B cell (primary cell): Measurements from ENCODE around the gene CWC27. TPM values are rescaled to one million over a fixed set of nuclear protein-coding genes. Genes with fewer than 3 reads are reported as not detected.

Experiments used
- ATAC-seq: fragments of 200-7000 bp; cut with Tn5 transposase; one replicate; pipeline ENCODE4 v1.10.0; 2021; ENCODE audit warnings: low read depth, mild to moderate bottlenecking, moderate number of reproducible peaks, moderate library complexity
- CTCF ChIA-PET: fragments of 350-600 bp; sonication (Branson Sonifier 250); formaldehyde crosslinking; loops from one replicate; lab custom pipeline; 2021; ENCODE audit warnings: antibody characterized with exemption, inconsistent platforms; lab: Charles Lee
- POLR2A ChIA-PET: fragments of 350-600 bp; sonication (Branson Sonifier 250); formaldehyde crosslinking; loops from one replicate; lab custom pipeline; 2021; ENCODE audit warnings: antibody characterized with exemption; lab: Charles Lee
- DNase-seq: peaks from one replicate; pipeline ENCODE4 v3.0.0; 2013
- H2AFZ ChIP-seq: 2 replicates; pipeline ENCODE4 v1.6.1; 2012; ENCODE audit warnings: mild to moderate bottlenecking, low read depth, low read length; ENCODE audit not compliant: insufficient read depth, poor library complexity, severe bottlenecking
- H3K27ac ChIP-seq, 2 donors: 1 replicate in 1 of 2; 2 replicates in 1 of 2; pipeline ENCODE4 v1.5.1; 2012 to 2013; ENCODE audit warnings: low read length in 2 of 2, mild to moderate bottlenecking in 2 of 2, moderate library complexity in 1 of 2
- H3K27me3 ChIP-seq, 4 experiments: fragments of 200-600 bp in 1 of 4; sonication (generic) in 1 of 4; replicated peaks in 1 of 4; 1 replicate in 2 of 4; 2 replicates in 2 of 4; pipeline versions ENCODE4 v1.6.1 to v1.7.0; 2013 to 2016; ENCODE audit warnings: low read length in 3 of 4, mild to moderate bottlenecking in 2 of 4, mixed read lengths in 1 of 4, moderate library complexity in 1 of 4; ENCODE audit not compliant: insufficient read depth in 4 of 4, control insufficient read depth in 3 of 4; ENCODE audit errors: control extremely low read depth in 1 of 4
- H3K36me3 ChIP-seq, 2 experiments: replicated peaks in 1 of 2; 1 replicate in 1 of 2; 2 replicates in 1 of 2; pipeline versions ENCODE4 v1.6.1 to v1.7.1; 2013; ENCODE audit warnings: low read length in 1 of 2; ENCODE audit not compliant: insufficient read depth in 2 of 2, control insufficient read depth in 1 of 2; ENCODE audit errors: control extremely low read depth in 1 of 2, extremely low read depth in 1 of 2
- H3K4me1 ChIP-seq, 2 donors: fragments of 200-600 bp in 1 of 2; sonication (generic) in 1 of 2; 1 replicate in 1 of 2; 2 replicates in 1 of 2; pipeline versions ENCODE4 v1.5.1 to v1.6.1; 2013 to 2017; ENCODE audit warnings: low read length in 2 of 2; ENCODE audit not compliant: control insufficient read depth in 2 of 2, insufficient read depth in 2 of 2
- H3K4me2 ChIP-seq: replicated peaks from 2 replicates; pipeline ENCODE3; 2012; ENCODE audit warnings: mild to moderate bottlenecking, low read depth, low read length; ENCODE audit not compliant: poor library complexity, severe bottlenecking
- H3K4me3 ChIP-seq, 5 experiments: fragments of 200-600 bp in 1 of 5; sonication (generic) in 1 of 5; 1 replicate in 3 of 5; 2 replicates in 2 of 5; pipeline versions ENCODE4 v1.5.1 to v1.7.0; 2011 to 2016; ENCODE audit warnings: low read length in 4 of 5, mild to moderate bottlenecking in 4 of 5, low read depth in 2 of 5, control low read depth in 1 of 5, moderate library complexity in 1 of 5; ENCODE audit not compliant: insufficient read depth in 1 of 5; ENCODE audit errors: control extremely low read depth in 1 of 5, extremely low read depth in 1 of 5
- H3K79me2 ChIP-seq: fragments of 200-600 bp; sonication (generic); one replicate; pipeline ENCODE4 v1.6.0; 2016; ENCODE audit warnings: low read length; ENCODE audit not compliant: control insufficient read depth, insufficient read depth
- H3K9ac ChIP-seq: fragments of 200-600 bp; sonication (generic); 2 replicates; pipeline ENCODE4 v1.6.1; 2017; ENCODE audit warnings: mild to moderate bottlenecking, low read length, moderate library complexity
- H3K9me3 ChIP-seq, 3 donors: one replicate each; pipeline versions ENCODE4 v1.6.1 to v1.7.1; 2013; ENCODE audit warnings: low read length in 2 of 3; ENCODE audit not compliant: control insufficient read depth in 2 of 3, insufficient read depth in 1 of 3; ENCODE audit errors: control extremely low read depth in 1 of 3
- H4K20me1 ChIP-seq: 2 replicates; pipeline ENCODE4 v1.6.0; 2012; ENCODE audit warnings: mild to moderate bottlenecking, low read length; ENCODE audit not compliant: insufficient read depth, control insufficient read depth, poor library complexity, severe bottlenecking
- H3K27ac Mint-ChIP-seq: one replicate; pipeline ENCODE4 v1.8.0; 2021; ENCODE audit warnings: mixed read lengths
- H3K27me3 Mint-ChIP-seq: one replicate; pipeline ENCODE4 v1.8.0; 2021; ENCODE audit warnings: mixed read lengths
- H3K4me1 Mint-ChIP-seq: one replicate; pipeline ENCODE4 v1.8.0; 2021; ENCODE audit warnings: mixed read lengths
- H3K4me3 Mint-ChIP-seq: one replicate; pipeline ENCODE4 v1.8.0; 2021; ENCODE audit warnings: mixed read lengths
- H3K9me3 Mint-ChIP-seq: one replicate; pipeline ENCODE4 v1.8.0; 2022; ENCODE audit warnings: mixed read lengths; ENCODE audit not compliant: insufficient read depth
- EZH2 ChIP-seq: IDR thresholded peaks from 2 replicates; pipeline ENCODE4 v1.6.1; 2012; ENCODE audit warnings: borderline replicate concordance, low read depth, mild to moderate bottlenecking, moderate library complexity, low read length; ENCODE audit not compliant: insufficient read depth, poor library complexity, severe bottlenecking
- WGBS: methylation state at CpG from one replicate; pipeline ENCODE4 v1.1.5; 2013; ENCODE audit warnings: missing lambda C conversion rate; ENCODE audit not compliant: insufficient coverage; 5-methylcytosine and 5-hydroxymethylcytosine counted together
- intact Hi-C: fragments of 100-400 bp; cut with micrococcal nuclease; formaldehyde crosslinking; loops from one replicate; pipeline ENCODE4 v1.10.0; 2022
- polyA plus RNA-seq: library from polyadenylated mRNA; depleted of rRNA; stranded (reverse); fragments of >200 nt; gene quantifications from 2 replicates; pipeline ENCODE4 v1.2.3, GENCODE V29; 2012
- total RNA-seq, 2 donors: library from RNA; stranded (reverse); fragments of 120-200 nt in 1 of 2; gene quantifications; 1 replicate in 1 of 2; 2 replicates in 1 of 2; pipeline versions ENCODE4 v1.2.3 to v1.2.4, GENCODE V29; 2013 to 2022
- TF ChIP-seq, protein P1 (sequence below): fragments of 200-600 bp; IDR thresholded peaks from one replicate; pipeline ENCODE4 v1.8.0; 2022; ENCODE audit warnings: antibody characterized with exemption, mild to moderate bottlenecking

The CWC27 gene
- total and polyA plus RNA-seq, 2 donors (not counting 1 experiment from before 2014, with no cell fraction given): 6.6 to 30.5 TPM

DNA sequence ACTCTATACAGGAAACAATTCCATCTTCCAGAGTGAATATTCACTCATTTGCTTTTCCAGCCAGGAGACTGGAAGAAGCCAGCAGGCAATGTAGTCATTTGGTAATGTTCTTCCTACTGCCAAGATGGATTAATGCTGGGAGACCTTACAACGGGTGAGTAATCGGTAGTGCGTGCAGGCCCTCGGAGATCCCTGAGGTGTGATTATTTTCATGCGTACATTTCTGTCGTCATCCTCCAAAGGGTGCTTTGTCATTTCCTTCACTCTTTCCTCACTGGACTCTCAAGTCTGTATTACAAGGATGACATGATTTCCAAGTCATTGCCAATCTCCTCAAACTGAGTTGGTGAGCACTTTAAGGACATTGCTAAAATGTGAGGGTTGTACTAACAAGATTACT is 263.5 kb downstream of the CWC27 start:
- Histone ChIP-seq H3K79me2 (no peaks in the 10 kb centered on the region), H3K9ac (no peak overlapping the region), H3K36me3 (no peaks in the 10 kb centered on the region), H3K27ac (no peak overlapping the region), H2AFZ (no peak overlapping the region), H3K27me3 (no peaks in the 10 kb centered on the region), H3K4me1 (peaks cover 25% of the 10 kb centered on the region in 2 donors), H3K4me3 (no peak overlapping the region), H4K20me1 (no peaks in the 10 kb centered on the region), H3K9me3 (no peaks in the 10 kb centered on the region), H3K4me2 (no peak overlapping the region)
- ATAC-seq: no peak
- DNase-seq: no peak
- TF ChIP-seq, protein P1, sequence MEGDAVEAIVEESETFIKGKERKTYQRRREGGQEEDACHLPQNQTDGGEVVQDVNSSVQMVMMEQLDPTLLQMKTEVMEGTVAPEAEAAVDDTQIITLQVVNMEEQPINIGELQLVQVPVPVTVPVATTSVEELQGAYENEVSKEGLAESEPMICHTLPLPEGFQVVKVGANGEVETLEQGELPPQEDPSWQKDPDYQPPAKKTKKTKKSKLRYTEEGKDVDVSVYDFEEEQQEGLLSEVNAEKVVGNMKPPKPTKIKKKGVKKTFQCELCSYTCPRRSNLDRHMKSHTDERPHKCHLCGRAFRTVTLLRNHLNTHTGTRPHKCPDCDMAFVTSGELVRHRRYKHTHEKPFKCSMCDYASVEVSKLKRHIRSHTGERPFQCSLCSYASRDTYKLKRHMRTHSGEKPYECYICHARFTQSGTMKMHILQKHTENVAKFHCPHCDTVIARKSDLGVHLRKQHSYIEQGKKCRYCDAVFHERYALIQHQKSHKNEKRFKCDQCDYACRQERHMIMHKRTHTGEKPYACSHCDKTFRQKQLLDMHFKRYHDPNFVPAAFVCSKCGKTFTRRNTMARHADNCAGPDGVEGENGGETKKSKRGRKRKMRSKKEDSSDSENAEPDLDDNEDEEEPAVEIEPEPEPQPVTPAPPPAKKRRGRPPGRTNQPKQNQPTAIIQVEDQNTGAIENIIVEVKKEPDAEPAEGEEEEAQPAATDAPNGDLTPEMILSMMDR: no peak
- no peak for TF ChIP-seq EZH2
- H3K9me3 Mint-ChIP-seq: no peaks in the 10 kb centered on the region
- intact Hi-C loops: loop anchor here (10.0 kb wide), 2 partner anchors 267 to 533 kb away; partner anchors contain the start of genes CENPK, CWC27, PPWD1 and SREK1IP1
- no peaks in the 10 kb centered on the region for H3K27me3 Mint-ChIP-seq
- H3K27ac Mint-ChIP-seq: no peak overlapping the region
- no peak overlapping the region for H3K4me3 Mint-ChIP-seq
- ChIA-PET POLR2A (no interaction called here), CTCF (no interaction called here)
- 100% methylated on average over 3 of the region's 6 CpGs for WGBS
- H3K4me1 Mint-ChIP-seq: peaks cover 24% of the 10 kb centered on the region

DNA sequence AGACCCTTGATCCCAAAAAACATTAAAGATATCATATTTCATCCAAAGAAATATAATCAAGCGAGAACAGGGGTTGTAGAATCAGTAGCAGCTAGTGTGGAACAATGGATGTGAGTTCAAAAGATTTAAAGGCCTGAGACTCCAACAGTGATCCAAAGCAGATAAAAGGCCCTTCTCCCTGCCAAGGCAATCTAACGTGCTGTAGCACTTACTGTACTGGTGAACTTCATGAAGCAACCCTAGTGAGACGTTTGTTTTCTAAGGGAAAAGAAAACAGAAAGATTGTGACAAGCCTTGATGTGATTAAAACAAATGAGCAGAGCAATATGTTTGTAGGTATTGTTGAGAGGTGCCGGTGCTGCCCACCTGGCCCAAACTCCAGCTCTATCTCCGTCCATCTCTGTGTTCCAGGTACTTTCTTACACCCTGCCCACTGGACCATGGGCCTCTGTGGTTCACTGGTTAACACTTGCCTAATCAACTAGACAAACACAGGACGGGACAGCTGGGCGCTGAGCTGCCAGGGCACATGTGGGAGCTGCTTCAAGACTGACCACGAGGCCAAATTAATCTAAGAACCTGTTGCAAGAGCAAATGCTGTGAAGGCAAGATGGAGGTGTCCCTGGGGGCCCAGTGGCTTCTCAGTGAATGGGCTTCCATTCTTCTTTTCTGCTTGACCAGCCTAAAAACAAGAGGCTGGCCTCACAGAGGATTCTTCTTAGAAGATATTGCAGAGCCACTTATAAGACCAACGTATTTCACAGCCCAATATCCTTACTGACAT is 265.5 kb downstream of the CWC27 start:
- Histone ChIP-seq H3K4me1 (peaks cover 25 to 30% of the 10 kb centered on the region in 2 donors), H3K27me3 (no peaks in the 10 kb centered on the region), H3K79me2 (no peaks in the 10 kb centered on the region), H2AFZ (peak overlapping the region; percentile 87), H3K9me3 (no peaks in the 10 kb centered on the region), H3K4me3 (no peak overlapping the region), H3K9ac (no peak overlapping the region), H3K27ac (peak overlapping the region in 1 of 2 donors; percentile 89), H3K36me3 (no peaks in the 10 kb centered on the region), H3K4me2 (peak overlapping the region; percentile 80), H4K20me1 (no peaks in the 10 kb centered on the region)
- H3K9me3 Mint-ChIP-seq: no peaks in the 10 kb centered on the region
- ChIA-PET CTCF (interaction anchor here (0.6 to 2.0 kb wide), 3 partner anchors 14 to 829 kb away, joined by 3 to 5 read pairs (median 4); no protein-coding TSS in a partner anchor), POLR2A (interaction anchor here (0.6 to 1.6 kb wide), 2 partner anchors 28 to 40 kb away, joined by 3 to 5 read pairs; no protein-coding TSS in a partner anchor)
- peak overlapping the region; percentile 86 for H3K27ac Mint-ChIP-seq
- DNase-seq (peak; percentile 32), ATAC-seq (no peak)
- 48% methylated on average over 7 of the region's 9 CpGs for WGBS
- peaks cover 27% of the 10 kb centered on the region for H3K4me1 Mint-ChIP-seq
- peak overlapping the region; percentile 82 for H3K4me3 Mint-ChIP-seq
- H3K27me3 Mint-ChIP-seq: no peaks in the 10 kb centered on the region
- intact Hi-C loops: loop anchor here (2.0 to 10.0 kb wide), 3 partner anchors 269 to 531 kb away; partner anchors contain the start of genes CENPK, CWC27, PPWD1 and SREK1IP1
- TF ChIP-seq, protein P1: no peak
- no peak for TF ChIP-seq EZH2
